ENCODE measurements around the gene HDAC11. TPM values are rescaled to one million over a fixed set of nuclear protein-coding genes. Genes with fewer than 3 reads are reported as not detected.

The HDAC11 gene
- total and polyA plus RNA-seq, 9 of the 15 experiments (the other 6 are each of a cell fraction or from before 2014, with no cell fraction given), result 0.60 to 6.0 (median 4.5) TPM

DNA sequence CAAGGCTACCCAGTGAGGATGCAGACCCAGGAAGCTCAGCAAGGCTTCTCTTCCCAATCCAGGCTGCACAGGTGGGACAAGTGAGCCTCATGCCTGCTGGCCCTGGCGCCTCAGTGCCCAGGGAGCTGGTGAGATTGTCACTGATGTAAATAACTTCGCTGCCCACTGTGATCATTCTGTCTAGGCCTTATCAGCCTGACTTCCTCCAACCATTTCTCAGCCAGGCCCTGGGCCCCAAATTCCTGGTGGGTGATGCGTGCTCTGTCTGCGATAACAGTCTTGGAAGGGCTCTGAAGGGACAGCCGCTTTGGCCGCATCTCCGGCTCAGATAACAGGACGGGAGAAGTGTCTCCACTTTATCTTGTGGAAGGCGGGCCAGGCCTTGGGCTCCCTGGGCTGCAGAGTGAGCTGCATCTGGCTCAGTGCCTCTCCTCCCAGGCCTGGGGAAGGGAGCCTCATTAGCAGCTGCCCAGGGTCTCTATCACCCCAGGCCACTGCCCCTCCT, 66.6 kb downstream of the HDAC11 start (continued):
- TF ChIP-seq, protein P1, sequence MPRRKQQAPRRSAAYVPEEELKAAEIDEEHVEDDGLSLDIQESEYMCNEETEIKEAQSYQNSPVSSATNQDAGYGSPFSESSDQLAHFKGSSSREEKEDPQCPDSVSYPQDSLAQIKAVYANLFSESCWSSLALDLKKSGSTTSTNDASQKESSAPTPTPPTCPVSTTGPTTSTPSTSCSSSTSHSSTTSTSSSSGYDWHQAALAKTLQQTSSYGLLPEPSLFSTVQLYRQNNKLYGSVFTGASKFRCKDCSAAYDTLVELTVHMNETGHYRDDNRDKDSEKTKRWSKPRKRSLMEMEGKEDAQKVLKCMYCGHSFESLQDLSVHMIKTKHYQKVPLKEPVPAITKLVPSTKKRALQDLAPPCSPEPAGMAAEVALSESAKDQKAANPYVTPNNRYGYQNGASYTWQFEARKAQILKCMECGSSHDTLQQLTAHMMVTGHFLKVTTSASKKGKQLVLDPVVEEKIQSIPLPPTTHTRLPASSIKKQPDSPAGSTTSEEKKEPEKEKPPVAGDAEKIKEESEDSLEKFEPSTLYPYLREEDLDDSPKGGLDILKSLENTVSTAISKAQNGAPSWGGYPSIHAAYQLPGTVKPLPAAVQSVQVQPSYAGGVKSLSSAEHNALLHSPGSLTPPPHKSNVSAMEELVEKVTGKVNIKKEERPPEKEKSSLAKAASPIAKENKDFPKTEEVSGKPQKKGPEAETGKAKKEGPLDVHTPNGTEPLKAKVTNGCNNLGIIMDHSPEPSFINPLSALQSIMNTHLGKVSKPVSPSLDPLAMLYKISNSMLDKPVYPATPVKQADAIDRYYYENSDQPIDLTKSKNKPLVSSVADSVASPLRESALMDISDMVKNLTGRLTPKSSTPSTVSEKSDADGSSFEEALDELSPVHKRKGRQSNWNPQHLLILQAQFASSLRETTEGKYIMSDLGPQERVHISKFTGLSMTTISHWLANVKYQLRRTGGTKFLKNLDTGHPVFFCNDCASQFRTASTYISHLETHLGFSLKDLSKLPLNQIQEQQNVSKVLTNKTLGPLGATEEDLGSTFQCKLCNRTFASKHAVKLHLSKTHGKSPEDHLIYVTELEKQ (CRISPR knock-in tag; IDR thresholded peaks at IDR 0.05), result no peak
- TF ChIP-seq ZNF57 (CRISPR knock-in tag; IDR thresholded peaks at IDR 0.05), result no peak
- TF ChIP-seq DACH1 (IDR thresholded peaks at IDR 0.05; ENCODE audit: partially characterized antibody), result no peak
- no peak for TF ChIP-seq ZNF174 (CRISPR knock-in tag; IDR thresholded peaks at IDR 0.05)
- TF ChIP-seq BHLHE40 (IDR thresholded peaks at IDR 0.05; ENCODE audit: low read length), result peak; percentile 82
- 0 out of 2 replicates have a peak, but pooled peaks have one; percentile 52 for TF ChIP-seq ZNF644 (tag; IDR thresholded peaks at IDR 0.05; ENCODE audit: low read depth)
- TF ChIP-seq, protein P2, sequence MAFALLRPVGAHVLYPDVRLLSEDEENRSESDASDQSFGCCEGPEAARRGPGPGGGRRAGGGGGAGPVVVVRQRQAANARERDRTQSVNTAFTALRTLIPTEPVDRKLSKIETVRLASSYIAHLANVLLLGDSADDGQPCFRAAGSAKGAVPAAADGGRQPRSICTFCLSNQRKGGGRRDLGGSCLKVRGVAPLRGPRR (CRISPR knock-in tag; IDR thresholded peaks at IDR 0.05), result no peak
- no peak for TF ChIP-seq HNRNPH1 (optimal IDR thresholded peaks at IDR 0.05; ENCODE audit: low read depth, low read length)
- no peak for TF ChIP-seq PTRF (tag; IDR thresholded peaks at IDR 0.05)
- TF ChIP-seq, protein P3, sequence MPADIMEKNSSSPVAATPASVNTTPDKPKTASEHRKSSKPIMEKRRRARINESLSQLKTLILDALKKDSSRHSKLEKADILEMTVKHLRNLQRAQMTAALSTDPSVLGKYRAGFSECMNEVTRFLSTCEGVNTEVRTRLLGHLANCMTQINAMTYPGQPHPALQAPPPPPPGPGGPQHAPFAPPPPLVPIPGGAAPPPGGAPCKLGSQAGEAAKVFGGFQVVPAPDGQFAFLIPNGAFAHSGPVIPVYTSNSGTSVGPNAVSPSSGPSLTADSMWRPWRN (IDR thresholded peaks at IDR 0.05; ENCODE audit: low read depth), result peak; percentile 91
- TF ChIP-seq PYGO2 (tag; IDR thresholded peaks at IDR 0.05), result no peak
- TF ChIP-seq, protein P4, sequence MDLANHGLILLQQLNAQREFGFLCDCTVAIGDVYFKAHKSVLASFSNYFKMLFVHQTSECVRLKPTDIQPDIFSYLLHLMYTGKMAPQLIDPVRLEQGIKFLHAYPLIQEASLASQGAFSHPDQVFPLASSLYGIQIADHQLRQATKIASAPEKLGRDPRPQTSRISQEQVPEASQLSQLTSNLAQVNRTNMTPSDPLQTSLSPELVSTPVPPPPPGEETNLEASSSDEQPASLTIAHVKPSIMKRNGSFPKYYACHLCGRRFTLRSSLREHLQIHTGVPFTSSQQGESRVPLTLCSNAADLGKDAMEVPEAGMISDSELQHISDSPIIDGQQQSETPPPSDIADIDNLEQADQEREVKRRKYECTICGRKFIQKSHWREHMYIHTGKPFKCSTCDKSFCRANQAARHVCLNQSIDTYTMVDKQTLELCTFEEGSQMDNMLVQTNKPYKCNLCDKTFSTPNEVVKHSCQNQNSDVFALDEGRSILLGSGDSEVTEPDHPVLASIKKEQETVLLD (IDR thresholded peaks at IDR 0.05), result peak; percentile 87
- no peak for TF ChIP-seq ZBTB8A (IDR thresholded peaks at IDR 0.05; ENCODE audit: partially characterized antibody)
- TF ChIP-seq MAFG (tag; conservative IDR thresholded peaks at IDR 0.05), result no peak
- no peak for TF ChIP-seq HMG20A (CRISPR knock-in tag; conservative IDR thresholded peaks at IDR 0.05)
- peak; percentile 97 to 99 for TF ChIP-seq TEAD1 (CRISPR knock-in tag; IDR thresholded peaks at IDR 0.05)
- TF ChIP-seq MYC (IDR thresholded peaks at IDR 0.05; ENCODE audit: low read depth, low read length), result peak; percentile 78; the same call in 1 of the 2 replicates
- TF ChIP-seq MYC (CRISPR knock-in tag; IDR thresholded peaks at IDR 0.05; ENCODE audit: borderline replicate concordance, low read depth), result no peak
- TF ChIP-seq ZNF175 (CRISPR knock-in tag; IDR thresholded peaks at IDR 0.05; ENCODE audit: low read depth), result no peak
- no peak for TF ChIP-seq ZKSCAN3 (CRISPR knock-in tag; IDR thresholded peaks at IDR 0.05)
- TF ChIP-seq, protein P5, sequence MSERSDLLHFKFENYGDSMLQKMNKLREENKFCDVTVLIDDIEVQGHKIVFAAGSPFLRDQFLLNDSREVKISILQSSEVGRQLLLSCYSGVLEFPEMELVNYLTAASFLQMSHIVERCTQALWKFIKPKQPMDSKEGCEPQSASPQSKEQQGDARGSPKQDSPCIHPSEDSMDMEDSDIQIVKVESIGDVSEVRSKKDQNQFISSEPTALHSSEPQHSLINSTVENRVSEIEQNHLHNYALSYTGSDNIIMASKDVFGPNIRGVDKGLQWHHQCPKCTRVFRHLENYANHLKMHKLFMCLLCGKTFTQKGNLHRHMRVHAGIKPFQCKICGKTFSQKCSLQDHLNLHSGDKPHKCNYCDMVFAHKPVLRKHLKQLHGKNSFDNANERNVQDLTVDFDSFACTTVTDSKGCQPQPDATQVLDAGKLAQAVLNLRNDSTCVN (CRISPR knock-in tag; IDR thresholded peaks at IDR 0.05), result no peak
- peak; percentile 84 for TF ChIP-seq FOXM1 (IDR thresholded peaks at IDR 0.05; ENCODE audit: low read depth)
- TF ChIP-seq FOXM1 (CRISPR knock-in tag; IDR thresholded peaks at IDR 0.05; ENCODE audit: low read depth), result no peak

All from K562 (cell line).